ENCODE measurements around the gene GNAI3.

Gene GNAI3

DNA sequence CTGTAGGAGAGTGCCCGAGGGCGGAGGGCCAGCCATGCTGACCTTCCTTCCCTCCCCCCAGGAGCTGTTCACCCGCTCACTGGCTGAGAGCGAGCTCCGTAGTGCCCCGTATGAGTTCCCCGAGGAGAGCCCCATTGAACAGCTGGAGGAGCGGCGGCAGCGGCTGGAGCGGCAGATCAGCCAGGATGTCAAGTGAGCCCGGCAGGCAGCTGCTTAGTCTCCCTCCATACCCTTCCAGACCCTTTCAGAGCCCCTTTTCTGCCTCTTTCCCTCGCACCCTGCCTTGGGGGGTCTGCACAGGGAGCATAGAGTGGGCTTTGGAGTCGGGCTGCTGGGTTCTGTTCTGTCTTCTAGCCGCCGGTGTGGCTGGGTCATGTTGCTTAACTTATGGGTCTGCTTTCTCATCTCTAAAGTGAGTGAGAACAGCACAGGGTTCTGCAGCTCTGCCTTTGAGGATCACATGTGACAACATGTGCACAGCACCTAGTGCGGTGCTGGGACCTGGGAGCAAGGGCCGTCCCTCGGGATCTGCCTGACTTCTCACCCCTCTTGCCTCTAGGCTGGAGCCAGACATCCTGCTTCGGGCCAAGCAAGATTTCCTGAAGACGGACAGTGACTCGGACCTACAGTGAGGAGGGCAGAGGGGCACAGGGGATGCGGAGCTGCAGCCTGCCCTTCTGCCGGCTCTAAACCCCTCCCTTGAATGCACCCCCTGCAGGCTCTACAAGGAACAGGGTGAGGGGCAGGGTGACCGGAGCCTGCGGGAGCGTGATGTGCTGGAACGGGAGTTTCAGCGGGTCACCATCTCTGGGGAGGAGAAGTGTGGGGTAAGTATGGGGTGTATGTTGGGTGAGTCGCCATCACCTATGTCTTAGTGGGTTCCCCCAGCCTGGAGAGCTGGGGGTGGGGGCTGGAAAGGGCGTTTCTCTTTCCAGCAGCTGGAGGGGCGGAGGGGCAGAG is 77.5 kb downstream of the GNAI3 start:
- DNase-seq, result no peak

DNA sequence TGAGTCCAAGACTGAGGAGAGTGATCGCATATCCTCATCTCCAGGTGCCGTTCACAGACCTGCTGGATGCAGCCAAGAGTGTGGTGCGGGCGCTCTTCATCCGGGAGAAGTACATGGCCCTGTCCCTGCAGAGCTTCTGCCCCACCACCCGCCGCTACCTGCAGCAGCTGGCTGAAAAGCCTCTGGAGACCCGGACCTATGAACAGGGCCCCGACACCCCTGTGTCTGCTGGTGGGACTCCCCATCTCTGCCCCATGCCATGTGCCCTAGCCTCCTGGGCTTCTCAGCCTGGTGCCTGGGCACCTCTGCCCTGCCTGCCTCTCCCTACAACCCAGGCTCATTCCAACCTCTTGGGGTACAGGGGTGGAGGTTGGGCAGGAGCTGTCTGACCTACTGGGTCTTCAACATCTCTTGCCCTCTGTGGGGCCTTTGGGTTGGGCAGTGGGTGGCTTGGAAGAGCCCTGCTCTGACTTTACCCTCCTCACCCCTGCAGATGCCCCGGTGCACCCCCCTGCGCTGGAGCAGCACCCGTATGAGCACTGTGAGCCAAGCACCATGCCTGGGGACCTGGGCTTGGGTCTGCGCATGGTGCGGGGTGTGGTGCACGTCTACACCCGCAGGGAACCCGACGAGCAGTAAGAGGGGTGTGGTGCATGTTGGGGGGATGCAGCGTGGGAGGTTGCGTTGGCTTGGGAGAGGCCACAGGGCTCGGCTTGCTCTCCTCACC is 78.4 kb downstream of the GNAI3 start:
- no peak for DNase-seq

DNA sequence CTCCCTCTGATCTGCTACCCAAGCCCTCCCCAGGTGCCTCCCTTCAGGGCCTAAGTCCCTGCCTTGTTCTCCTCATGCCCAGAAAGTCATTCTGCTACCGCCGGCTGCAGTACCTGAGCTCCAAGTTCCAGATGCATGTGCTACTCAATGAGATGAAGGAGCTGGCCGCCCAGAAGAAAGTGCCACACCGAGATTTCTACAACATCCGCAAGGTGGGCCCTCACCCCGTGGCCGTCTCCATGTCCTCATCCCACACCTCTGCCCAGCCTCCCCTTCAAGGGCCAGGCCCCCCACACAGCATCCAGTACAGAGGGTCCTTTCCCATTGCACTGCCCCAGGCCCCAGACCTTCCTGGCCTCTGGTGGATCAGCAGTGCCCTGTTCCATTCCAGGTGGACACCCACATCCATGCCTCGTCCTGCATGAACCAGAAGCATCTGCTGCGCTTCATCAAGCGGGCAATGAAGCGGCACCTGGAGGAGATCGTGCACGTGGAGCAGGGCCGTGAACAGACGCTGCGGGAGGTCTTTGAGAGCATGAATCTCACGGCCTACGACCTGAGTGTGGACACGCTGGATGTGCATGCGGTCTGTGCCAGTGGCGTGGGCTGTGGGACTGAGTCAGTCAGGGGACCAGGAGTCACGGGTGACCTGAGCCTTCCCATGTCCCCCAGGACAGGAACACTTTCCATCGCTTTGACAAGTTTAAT is 79.4 kb downstream of the GNAI3 start:
- DNase-seq, result no peak

DNA sequence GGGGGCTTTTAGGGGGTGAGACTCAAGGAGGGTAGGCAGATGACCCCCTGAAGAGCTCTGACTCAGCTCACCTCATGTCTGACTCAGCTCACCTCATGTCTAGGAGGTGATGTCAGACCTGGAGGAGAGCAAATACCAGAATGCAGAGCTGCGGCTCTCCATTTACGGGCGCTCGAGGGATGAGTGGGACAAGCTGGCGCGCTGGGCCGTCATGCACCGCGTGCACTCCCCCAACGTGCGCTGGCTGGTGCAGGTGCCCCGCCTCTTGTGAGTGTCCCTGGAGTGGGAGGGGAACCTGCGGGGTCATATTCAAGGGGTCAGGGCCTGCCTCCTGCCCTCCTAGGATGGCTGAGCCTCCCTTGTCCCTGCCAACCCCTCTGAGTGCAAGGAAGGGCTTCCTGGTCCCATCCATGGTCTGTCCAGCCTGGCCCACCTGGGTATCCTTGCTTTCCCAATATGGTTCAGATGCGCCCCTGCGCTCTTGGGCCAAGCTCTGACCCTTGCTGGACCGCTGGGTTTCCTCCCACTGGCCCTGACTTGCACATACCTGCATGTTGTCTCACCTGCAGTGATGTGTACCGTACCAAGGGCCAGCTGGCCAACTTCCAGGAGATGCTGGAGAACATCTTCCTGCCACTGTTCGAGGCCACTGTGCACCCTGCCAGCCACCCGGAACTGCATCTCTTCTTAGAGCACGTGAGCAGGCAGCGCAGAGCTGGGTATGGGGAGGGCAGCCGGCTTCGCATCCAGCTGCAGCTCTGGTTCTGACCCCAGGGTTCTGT is 80.3 kb downstream of the GNAI3 start:
- DNase-seq, result no peak

DNA sequence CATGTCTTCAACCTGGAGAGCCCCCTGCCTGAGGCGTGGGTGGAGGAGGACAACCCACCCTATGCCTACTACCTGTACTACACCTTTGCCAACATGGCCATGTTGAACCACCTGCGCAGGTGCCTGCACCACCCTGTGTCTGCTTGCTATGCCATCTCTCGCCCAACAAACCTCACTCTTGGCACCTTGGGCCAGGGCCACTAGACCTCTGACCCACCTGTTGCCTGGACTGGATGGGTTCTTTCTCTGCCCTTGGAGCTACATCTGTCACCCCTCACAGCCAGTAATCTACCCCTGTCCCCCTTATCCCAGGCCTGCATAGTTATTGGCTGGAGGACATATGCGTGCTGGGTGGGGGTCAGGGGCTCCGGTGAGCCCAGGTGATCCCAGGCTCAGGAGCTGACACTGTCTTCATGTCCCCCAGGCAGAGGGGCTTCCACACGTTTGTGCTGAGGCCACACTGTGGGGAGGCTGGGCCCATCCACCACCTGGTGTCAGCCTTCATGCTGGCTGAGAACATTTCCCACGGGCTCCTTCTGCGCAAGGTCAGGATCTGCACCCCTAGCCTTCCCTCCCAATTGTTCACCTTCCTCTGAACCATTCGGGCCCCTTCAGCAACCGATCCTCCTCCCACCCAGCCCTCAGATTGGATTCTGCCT is 81.1 kb downstream of the GNAI3 start:
- no peak for DNase-seq

DNA sequence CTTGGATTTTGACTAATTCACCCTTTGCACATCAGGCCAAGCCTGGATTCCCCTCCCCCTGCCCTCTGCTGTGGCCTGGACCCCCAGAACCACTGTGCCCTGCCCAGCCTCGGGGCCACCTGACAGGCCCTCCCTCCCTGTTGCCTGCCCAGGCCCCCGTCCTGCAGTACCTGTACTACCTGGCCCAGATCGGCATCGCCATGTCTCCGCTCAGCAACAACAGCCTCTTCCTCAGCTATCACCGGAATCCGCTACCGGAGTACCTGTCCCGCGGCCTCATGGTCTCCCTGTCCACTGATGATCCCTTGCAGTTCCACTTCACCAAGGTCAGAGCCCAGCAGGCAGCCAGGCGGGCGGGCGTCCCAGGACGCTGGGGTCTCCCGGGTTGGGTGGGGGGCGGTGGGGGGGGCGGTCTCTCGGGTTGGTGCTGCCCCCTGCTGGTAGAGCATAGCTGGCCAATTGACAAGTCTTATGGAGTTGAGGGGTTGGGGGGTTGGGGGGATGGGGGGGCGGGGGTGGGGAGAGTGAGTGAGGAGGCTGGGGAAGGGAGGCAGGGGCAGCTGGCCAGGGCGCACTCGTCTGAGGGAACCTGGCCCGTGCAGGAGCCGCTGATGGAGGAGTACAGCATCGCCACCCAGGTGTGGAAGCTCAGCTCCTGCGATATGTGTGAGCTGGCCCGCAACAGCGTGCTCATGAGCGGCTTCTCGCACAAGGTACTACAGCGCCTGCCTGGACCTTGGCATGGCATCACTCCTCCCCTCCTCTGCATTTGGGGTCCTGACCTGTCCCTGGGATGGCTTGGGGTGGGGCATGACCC is 81.9 kb downstream of the GNAI3 start:
- DNase-seq, result no peak

DNA sequence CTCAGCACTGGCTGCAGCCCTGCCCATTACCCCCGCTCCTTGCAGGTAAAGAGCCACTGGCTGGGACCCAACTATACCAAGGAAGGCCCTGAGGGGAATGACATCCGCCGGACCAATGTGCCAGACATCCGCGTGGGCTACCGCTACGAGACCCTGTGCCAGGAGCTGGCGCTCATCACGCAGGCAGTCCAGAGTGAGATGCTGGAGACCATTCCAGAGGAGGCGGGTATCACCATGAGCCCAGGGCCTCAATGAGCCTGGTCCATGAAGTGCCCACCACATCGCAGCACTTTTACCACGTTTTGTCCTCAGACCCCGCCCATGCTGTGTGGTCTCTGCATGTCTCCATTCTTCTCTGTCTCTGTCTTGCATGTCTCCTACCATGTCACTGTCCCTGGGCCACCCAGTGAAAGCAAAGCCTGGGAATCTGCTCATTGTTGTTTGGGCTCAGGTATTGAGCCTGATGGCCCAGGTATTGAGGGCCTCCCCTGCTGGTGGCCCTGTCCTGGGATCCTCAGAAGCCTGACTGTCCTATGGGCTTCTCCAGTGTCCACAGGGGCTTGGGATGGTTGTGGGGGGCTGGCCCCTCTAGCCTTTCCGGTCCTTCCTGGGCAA is 82.6 kb downstream of the GNAI3 start:
- no peak for DNase-seq

DNA sequence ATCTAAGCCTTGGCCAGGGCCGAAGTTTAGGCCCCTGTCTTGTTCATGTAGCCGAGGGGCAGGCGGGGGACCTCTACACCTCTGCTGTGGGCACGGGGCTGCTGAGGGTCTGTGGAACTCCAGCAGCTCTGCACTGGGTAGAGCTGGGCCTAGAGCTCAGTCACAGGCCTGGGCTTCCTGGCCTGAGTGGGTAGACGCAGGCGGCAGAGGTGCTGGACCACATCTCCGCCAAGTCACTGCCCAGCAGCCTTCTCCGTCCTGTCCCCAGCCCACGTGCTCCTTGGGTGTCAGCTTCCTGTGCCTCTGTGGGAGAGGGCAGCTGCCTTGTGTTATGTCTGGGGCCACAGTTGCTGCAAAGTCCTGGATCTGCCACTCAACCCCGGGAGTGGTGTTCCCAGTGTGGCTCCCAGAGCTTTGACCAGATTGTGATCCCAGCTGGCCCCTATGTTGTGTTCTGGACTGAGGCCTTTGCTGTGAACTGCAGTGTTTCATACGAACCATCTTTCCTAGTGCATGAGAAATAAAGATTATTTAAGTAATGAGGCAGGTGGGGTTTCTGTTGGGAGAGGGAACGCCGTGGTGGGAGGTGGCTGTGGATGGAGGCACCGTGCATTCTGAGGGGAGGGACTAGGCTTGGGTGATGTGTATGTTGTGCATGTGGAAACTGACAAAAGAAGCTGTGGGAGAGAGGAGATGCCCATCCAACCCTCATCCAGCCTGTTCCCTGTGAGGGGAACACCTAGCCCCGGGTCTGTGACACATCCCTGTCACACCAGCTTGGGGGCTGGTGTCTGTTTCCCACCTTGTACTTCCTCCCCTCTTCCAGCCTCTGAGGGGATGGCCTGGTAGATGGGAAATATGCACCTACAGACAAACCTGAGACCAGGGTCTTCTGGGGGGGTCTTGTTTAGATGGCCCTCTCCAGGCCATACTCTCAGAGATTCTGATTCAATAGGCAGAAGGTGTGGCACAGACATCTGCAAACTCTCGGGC is 83.4 kb downstream of the GNAI3 start:
- DNase-seq, result no peak

DNA sequence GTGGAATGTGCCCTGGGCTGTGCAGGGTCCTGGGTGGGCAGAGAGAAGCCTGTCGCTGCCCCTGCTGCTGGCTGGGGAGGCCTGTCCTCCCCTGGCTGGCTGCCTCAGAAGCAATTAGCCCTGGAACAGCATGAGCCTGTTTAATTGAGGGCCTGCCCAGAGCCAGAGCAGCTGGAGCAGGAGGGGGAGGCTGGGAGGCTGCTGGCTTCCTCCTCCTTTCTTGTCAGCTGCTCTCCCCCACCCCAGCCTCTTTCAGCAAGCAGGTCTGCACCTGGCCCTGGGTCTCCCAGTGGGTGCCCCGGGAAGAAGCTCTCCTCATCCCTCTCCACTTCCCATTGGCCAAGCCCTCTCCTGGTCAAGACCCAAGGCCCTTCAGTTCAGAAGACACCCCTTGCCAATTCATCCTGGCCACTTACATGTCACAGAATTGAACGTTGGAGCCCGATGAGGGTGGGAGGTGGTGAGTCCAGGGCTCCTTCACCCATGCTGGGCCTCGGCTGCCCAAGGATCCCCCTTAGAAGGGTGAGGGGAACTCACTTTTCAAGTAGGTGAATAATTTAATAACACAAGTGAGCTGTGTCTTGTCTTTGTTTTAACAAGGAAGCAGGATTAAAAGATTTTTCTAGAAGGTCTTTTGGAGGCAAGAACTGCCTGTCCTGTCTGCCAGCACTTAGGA is 84.4 kb downstream of the GNAI3 start:
- DNase-seq, result no peak

DNA sequence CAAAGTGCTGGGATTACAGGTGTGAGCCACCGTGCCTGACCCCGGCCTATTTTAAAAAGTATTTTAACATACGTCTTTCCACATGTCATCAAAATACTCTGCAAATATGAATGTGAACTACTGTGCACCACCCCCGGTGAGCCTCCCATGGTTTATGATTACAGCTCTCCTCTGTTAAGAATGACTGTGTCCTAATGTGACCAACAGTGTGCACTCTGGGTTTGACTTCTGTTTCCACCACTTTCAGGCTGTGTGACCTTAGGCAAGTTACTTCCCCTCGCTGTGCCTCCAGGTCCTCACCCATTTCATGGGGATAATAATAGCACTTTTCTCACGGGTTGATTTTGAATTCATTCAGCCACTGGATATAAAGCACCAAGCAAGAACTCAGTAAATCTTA is 85.9 kb downstream of the GNAI3 start:
- DNase-seq, result no peak

DNA sequence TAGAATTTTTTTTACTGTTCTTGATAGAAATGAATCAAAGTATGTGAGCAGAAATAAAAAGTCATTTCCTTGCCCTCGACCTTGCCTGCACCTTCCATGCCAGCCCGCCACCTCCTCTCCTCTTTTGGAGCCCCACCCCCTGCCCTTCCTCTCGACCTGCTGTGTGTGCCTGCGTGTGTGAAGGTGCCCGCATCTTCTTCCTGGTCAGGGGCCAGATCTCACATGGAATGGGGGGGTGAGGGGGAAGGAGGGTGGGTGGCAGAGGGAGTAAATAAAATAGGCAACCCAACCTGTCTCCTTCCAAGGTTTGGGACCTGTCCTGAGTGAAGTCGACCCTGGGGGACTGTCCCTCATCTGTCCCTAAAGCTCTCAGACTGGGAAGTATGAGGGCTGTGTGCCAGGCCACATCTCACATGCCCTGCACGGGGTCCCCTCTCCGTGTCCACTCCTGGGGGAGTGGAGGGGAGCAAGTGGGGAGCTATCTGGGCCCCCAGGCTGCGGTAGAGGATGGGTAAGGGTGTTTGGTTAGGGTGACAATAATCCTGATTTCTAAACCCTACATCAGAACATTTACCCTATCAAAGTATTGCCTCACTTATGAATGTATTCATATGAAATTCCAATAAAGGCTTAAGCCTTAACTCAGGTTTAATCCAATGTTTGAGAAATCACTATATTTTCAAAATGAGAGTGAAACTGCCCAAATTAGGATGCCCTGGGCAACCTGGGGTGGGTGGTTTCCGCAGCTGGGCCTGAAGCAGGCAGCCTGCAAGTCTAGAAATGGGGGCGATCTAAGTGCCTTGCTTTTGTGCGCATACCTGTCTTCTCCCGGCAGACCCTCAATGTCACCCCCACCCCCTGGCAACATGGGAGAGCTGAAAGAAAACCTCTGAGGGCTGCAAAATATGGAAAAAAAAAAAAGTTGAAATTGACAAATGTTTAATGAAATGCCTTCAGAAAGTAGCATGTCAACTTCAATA is 86.6 kb downstream of the GNAI3 start:
- DNase-seq, result no peak

DNA sequence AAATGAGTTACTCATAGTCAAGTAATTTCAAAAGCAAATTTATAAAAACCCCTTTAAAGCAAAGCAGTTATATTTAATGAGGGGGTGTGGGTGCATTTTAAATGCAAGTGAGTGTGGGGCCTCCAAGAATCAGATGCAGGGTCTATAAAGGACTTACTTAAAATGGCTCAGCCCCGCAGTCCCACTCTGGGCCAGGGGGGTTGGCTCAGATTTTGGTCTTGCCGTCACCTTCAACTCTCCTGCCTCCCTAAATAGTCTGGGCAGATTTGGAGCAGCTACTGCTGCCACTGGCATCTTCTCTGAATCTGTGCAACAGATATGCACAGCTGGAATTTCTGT is 87.4 kb downstream of the GNAI3 start:
- DNase-seq, result no peak

DNA sequence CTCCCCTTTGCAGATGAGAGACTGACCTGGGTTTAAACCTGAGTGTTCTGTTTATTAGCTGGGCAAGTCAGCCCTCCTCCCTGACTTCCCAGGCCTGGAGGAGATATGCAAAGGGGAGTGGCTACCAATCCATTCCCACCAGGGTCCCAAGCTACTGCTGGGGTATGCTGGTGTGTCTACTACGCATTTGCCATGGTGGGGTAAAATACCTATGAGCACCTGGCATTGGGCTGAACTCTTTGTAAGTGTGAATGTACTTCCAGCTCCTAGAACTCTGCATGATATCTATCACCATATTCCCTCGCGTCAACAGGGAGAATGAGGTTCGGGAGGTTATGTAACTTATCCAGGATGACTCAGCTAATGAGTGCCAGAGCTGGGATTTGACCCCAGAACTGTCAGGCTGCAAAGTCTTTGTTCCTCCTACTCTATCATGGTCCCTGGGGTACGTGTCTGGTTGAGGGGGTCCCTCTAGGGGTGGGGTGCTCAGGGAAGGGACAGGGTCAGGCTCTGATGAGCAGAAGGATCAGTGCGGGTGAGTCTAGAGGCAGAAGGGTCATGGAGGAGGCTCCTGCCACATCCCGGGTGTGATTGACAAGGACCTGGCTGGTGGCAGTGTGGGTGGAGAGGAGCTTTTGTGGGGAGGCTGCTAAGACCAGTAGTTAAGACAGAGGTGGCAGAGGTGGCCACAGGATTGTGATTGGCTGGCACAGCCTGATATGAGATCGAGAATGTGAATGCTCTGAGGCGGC is 88.0 kb downstream of the GNAI3 start:
- no peak for DNase-seq

DNA sequence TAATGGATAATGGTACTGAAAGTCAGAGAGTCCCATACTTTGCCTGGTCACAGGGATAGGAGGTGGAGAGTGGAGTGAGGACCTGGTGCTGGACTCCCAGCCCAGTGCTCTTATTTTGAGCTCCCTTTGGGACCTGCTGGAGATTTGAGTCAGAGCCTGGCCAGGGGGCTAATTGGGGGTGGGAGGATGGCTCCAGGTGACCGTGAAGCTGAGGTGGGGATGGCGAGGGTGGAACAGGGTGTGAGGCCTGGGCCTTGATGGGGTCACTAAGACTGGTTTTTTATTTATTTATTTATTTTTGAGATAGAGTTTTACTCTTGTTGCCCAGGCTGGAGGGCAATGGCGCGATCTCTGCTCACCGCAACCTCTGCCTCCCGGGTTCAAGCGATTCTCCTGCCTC is 89.0 kb downstream of the GNAI3 start:
- no peak for DNase-seq

DNA sequence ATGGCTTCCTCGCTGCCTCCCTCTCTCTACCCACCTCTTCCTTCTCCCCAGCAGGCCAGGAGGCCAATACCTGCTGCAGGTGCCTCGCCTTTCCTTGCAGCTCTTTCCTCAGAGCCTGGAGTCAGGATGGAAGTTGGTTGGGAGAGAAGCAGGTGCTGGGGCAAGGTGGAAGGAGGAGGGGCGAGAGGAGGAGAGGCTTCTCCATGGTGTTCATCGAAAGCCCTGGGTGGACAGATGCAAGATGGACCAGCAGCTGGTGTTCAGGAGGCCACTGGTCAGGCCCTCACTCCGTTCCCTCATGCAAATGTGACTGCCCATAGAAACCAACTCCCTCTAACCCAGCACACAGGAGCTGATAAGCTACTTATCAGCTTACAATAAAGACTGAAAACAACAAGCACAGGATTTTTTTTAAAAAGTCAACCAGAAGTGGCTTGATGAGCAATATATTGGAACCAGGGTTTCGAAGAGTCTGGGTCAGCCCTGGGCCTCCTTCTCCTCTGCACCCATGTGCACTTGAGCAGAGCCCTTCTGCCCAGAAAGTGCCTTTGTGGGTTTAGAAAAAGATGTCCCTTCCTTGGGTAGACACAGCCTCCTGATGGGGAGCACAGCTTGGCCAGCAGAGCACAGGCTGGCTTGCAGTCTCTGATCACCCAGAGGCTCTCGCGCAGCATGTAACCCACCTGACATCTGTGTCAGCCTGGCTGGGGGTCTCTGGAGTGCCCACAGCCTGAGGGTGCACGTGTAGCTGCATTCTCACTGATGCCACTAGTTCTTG is 90.8 kb downstream of the GNAI3 start:
- DNase-seq, result no peak

DNA sequence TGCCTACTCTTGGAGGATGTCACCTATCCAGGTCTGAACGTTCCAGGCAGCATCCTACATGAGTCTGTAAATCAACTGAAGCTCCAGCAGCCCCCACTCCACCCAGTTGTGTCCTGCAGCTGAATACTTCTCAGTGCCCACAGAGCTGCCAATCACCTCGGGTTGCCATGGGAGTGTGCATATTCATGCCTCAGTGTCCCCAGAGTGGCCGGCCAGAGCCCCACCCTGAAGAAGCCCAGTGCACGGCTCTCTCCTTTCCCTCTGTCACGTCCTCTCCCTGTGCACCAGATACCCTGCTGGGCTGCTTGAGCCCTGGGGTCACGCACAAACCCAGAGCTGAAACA is 91.4 kb downstream of the GNAI3 start:
- no peak for DNase-seq

Measured in activated CD4-positive, alpha-beta T cell treated with anti-CD3 and anti-CD28 coated beads, Interleukin-2, Interleukin-6, amounts not matched to agents 100 ng/mL and 50 ng/mL, durations not matched to agents 16 hours and 8 hours (primary cell).